ENCODE data around the gene TEAD3. TPM values are rescaled to one million over a fixed set of nuclear protein-coding genes. Genes with fewer than 3 reads are reported as not detected.

Gene TEAD3
- 0.19 and 0.31 TPM in 2 replicates for polyA plus RNA-seq

DNA sequence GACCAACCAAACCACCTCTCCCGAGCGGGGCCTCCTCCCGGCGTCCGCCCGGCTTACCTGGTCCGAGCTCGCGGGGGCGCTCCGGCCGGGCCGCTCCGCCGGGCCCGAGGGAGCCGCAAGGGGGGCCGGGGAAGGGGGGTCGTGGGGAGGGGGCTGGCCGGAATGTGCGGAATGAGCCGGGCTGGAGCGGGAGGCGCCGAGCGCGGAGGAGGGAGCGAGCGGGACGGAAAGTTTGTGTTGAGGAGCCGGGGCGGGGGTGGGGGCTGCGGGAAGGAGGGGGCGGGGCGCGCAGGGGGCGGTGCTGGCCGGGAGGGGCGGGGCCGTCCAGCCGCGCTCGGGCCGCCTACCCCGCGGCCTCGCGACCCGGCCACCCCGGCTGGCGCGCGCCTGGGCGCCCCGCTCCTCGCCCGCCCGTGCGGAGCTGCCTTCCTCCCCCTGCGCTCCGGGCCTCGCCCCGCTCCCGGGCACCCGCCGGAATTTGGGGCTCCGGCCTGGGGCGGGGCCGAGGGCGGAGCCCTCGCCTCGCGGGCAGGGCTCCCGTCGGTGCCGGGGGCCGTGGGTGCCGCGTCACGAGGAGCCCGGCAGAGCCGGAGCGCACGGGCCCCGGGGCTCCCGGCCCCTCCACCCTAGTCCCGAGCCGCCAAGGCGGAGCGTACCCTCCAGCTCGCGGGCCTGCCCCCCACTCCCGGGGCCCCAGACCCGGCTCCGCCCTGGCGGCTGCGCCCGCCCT is at the start of gene TEAD3:
Gene TEAD3 (minus strand): TSS at position 239 of the 730 bp plus-strand sequence.

DNA sequence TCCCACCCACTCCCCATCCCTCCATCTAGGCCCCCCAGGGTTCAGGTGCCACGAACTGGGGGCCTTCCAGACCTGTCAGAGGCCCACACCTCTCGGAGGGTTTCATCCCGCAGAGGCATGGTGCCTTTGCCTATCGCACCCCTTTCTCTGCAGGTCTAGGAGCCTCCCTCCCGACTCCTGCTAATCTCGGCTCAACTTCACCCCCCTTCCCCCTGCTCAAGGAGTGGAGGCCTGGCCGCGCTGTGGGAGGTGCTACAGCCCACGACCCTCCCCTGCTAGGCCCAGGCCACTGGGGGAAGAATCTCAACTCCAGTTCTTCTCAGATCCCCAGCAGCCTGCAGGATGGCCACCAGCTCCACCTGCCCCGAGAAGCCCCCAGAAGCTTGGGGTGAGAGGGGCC is 15.9 kb upstream of the TEAD3 start, which contains the start of gene TULP1:
Gene TULP1 (minus strand): TSS at position 157 of the 400 bp plus-strand sequence. CDS start 38 bp downstream, at position 119.

DNA sequence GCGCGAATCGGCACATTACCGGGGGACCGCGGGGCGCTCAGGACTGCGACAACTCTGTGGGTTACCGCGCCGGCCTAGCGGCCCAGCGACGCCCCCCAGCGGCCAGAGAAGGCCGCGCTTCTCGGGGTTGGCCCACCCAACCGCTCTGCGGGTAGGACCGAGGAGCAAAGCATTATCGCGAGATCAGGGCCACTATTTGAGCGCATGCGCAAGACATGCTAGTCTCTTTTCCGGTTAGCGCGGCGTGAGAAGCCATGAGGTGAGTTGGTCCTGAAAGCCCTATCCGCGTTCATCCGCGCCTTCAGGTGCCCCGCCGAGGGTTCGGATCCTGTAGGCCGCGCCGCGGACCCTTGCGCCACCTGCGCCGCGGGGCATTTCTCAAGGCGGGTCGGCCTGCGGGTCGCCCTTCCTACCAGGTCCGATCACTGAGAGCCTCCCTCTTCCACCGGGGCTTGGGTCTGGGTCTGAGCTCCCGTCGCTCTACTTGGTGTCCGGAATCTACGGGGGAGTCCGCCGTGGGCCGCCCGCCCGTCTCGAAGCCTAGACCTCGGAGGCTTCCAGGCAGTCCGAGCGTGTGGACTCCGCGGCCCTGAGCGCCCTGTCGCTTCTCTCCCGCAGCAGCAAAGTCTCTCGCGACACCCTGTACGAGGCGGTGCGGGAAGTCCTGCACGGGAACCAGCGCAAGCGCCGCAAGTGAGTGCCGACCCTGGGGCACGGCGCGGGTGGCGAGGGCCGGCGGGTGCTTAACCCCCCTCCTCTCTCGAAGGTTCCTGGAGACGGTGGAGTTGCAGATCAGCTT is 28.5 kb downstream of the TEAD3 start, which contains the start of gene RPL10A:
Gene RPL10A (plus strand): TSS at position 221 of the 799 bp plus-strand sequence. CDS start 34 bp downstream, at position 255.

DNA sequence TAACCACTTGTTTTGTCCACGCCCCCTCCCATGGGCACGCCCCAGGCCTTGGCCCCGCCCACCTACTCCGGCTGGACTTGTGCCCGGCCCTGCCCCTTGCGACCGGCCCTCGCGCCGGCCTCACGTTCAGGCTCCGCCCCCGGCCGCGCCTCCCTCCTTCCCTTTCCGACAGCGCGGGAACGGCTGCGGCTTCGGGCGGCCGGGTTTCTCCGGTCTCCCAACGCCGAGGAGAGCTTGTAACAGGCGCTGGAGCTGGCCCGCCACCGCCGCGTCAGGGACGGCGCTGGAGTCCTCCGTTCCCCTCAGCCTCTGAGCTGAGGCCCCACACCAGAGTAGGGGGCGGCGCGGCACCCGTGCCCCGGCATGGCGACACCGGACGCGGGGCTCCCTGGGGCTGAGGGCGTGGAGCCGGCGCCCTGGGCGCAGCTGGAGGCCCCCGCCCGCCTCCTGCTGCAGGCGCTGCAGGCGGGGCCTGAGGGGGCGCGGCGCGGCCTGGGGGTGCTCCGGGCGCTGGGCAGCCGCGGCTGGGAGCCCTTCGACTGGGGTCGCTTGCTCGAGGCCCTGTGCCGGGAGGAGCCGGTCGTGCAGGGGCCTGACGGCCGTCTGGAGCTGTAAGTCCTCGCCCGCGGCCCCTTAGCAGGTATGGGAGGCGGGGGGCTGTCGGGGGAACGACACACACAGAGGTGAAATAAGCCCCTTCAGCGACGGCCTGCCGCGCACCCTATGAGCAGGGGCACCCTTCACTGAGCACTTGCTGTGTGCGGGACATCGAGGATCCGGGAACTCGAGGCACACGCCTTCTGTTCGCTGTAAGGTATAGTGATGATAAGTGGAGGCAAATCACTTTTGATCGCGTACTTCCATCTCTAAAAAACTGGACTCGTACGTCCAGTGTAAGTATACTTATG is 44.4 kb downstream of the TEAD3 start, which contains the start of gene FANCE:
Gene FANCE (plus strand): TSS at position 156 of the 908 bp plus-strand sequence. CDS start 208 bp downstream, at position 364.

Other genes starting within 250 kb of the TEAD3 start
- 2.1 and 3.1 TPM in 2 replicates for gene ZNF76, start 237.3 kb downstream of the TEAD3 start, polyA plus RNA-seq
- gene DEF6, start 199.3 kb downstream of the TEAD3 start, polyA plus RNA-seq: 0.66 and 2.3 TPM in 2 replicates
- 0.11 and 0.28 TPM in 2 replicates for gene PPARD, start 154.5 kb downstream of the TEAD3 start, polyA plus RNA-seq
- not detected in 2 replicates for gene FANCE, start 44.7 kb downstream of the TEAD3 start, polyA plus RNA-seq
- gene RPL10A, start 28.7 kb downstream of the TEAD3 start, polyA plus RNA-seq: 445 and 454 TPM in 2 replicates
- gene TULP1, start 15.8 kb upstream of the TEAD3 start, polyA plus RNA-seq: not detected in 2 replicates
- 0.43 TPM in 1 of 2 replicates, not detected in the other for gene FKBP5, start 191.8 kb upstream of the TEAD3 start, polyA plus RNA-seq
- gene ARMC12, start 240.0 kb upstream of the TEAD3 start, polyA plus RNA-seq: not detected in 2 replicates

All from Purkinje cell (primary cell).